Lung microvascular endothelial cell (primary cell): ENCODE results near the gene RXRB. TPM values are rescaled to one million over a fixed set of nuclear protein-coding genes. Genes with fewer than 3 reads are reported as not detected.

Source experiments
- DNase-seq, 2 donors: peaks; one replicate each; pipeline versions ENCODE4 v3.0.0 to v3.0.0-alpha.2; 2010; ENCODE audit warnings: low read depth in 2 of 2
- total RNA-seq: library from RNA; depleted of rRNA; stranded (reverse); fragments of >200 nt; gene quantifications from 2 replicates; pipeline ENCODE4 v1.2.1, GENCODE V29; 2014

Gene RXRB
- total RNA-seq, 1 donor from 2014 or later: 18.3 TPM

- DNase-seq: no peak
These were observed 11.4 kb upstream of the RXRB start for GRCh38 chr6:33211666-33212422.

- no peak for DNase-seq
These were observed 10.7 kb upstream of the RXRB start for GRCh38 chr6:33211136-33211535.

- DNase-seq: no peak
These were observed 9.4 kb upstream of the RXRB start for GRCh38 chr6:33209856-33210255.

GRCh38 chr6:33208091-33208967 is 7.9 kb upstream of the RXRB start, which contains the start of gene RING1:
Gene RING1 (plus strand): TSS chr6:33208500. CDS start chr6:33208823, 323 bp downstream.
- peak; percentile 80 to 86 for DNase-seq

GRCh38 chr6:33207552-33208090 is 7.2 kb upstream of the RXRB start:
- DNase-seq: peak; percentile 55 to 59

- peak; percentile 78 to 81 for DNase-seq
These were observed 6.5 kb upstream of the RXRB start for GRCh38 chr6:33206864-33207551.

- no peak for DNase-seq
These were observed 5.8 kb upstream of the RXRB start for GRCh38 chr6:33206027-33206863.

- no peak for DNase-seq
These were observed 4.9 kb upstream of the RXRB start for GRCh38 chr6:33205191-33206026.

- DNase-seq: peak; percentile 90 to 93
These were observed 4.1 kb upstream of the RXRB start, which contains the start of gene HSD17B8 for GRCh38 chr6:33204415-33205190. Gene HSD17B8 (plus strand): TSS chr6:33204655. CDS start chr6:33204669, 14 bp downstream.

- DNase-seq: no peak
These were observed 3.6 kb upstream of the RXRB start for GRCh38 chr6:33204165-33204414.

GRCh38 chr6:33203443-33204164 is 3.1 kb upstream of the RXRB start:
- no peak for DNase-seq

- DNase-seq: no peak
These were observed 2.3 kb upstream of the RXRB start for GRCh38 chr6:33202799-33203198.

GRCh38 chr6:33201935-33202334 is 1.5 kb upstream of the RXRB start:
- no peak for DNase-seq

GRCh38 chr6:33201147-33201545 is 681 bp upstream of the RXRB start:
- DNase-seq: no peak

GRCh38 chr6:33199687-33200218 is 712 bp downstream of the RXRB start:
- peak in 1 of 2 donors; percentile 55 for DNase-seq

GRCh38 chr6:33198853-33199436 is 1.5 kb downstream of the RXRB start:
- DNase-seq: no peak

GRCh38 chr6:33198159-33198852 is 2.2 kb downstream of the RXRB start:
- no peak for DNase-seq
